Panc1 (cell line): Measurements from ENCODE around the gene ANP32B. TPM values are rescaled to one million over a fixed set of nuclear protein-coding genes. Genes with fewer than 3 reads are reported as not detected.

ENCODE experiments used
- ATAC-seq: fragments of 200-7000 bp; cut with Tn5 transposase; 2 replicates; pipeline ENCODE4 v1.9.1; 2020; ENCODE audit warnings: mild to moderate bottlenecking, moderate library complexity
- BruUV-seq: library from RNA; stranded (reverse); fragments of 400-500 nt; replicated peaks from 2 replicates; lab custom pipeline; 2021; lab: Mats Ljungman, UMichigan
- CTCF ChIA-PET: fragments of 300-600 bp; sonication (Branson Sonifier 250); formaldehyde crosslinking; loops from one replicate; lab custom pipeline; 2022; ENCODE audit warnings: antibody characterized with exemption; lab: Charles Lee
- POLR2A ChIA-PET: fragments of 300-600 bp; sonication (Branson Sonifier 250); formaldehyde crosslinking; loops from one replicate; lab custom pipeline; 2022; ENCODE audit warnings: antibody characterized with exemption; lab: Charles Lee
- DNase-seq: peaks from one replicate; pipeline ENCODE4 v3.0.0-alpha.2; 2010; ENCODE audit warnings: low read depth, low spot score
- H3K27ac ChIP-seq: 2 replicates; pipeline ENCODE4 v1.5.1; 2011; ENCODE audit warnings: mild to moderate bottlenecking, low read length, inconsistent platforms
- H3K27me3 ChIP-seq: fragments of 200-500 bp; sonication (Bioruptor generic); 2 replicates; pipeline ENCODE4 v1.6.0; 2014; ENCODE audit warnings: low read length, inconsistent platforms; ENCODE audit not compliant: control insufficient read depth, insufficient read depth
- H3K36me3 ChIP-seq: fragments of 200-500 bp; sonication (Bioruptor generic); 2 replicates; pipeline ENCODE4 v1.5.1; 2014; ENCODE audit warnings: inconsistent platforms, mild to moderate bottlenecking, low read length, moderate library complexity; ENCODE audit not compliant: control insufficient read depth, insufficient read depth
- H3K4me1 ChIP-seq: 2 replicates; pipeline ENCODE4 v1.5.1; 2011; ENCODE audit warnings: inconsistent platforms, mild to moderate bottlenecking, low read length, moderate library complexity; ENCODE audit not compliant: control insufficient read depth, insufficient read depth
- H3K4me3 ChIP-seq, 2 experiments: 2 replicates each; pipeline ENCODE4 v1.5.1; 2011 to 2012; ENCODE audit warnings: low read depth in 2 of 2, low read length in 2 of 2, mild to moderate bottlenecking in 2 of 2, inconsistent platforms in 1 of 2, moderate library complexity in 1 of 2
- H3K9me3 ChIP-seq: fragments of 200-500 bp; sonication (Bioruptor generic); 2 replicates; pipeline ENCODE4 v1.5.1; 2014; ENCODE audit warnings: low read depth, mild to moderate bottlenecking, inconsistent platforms, low read length, moderate library complexity; ENCODE audit not compliant: control insufficient read depth, insufficient read depth
- POLR2AphosphoS5 ChIP-seq: IDR thresholded peaks from 2 replicates; pipeline ENCODE4 v1.6.1; 2012; ENCODE audit warnings: mild to moderate bottlenecking, low read depth, low read length, moderate library complexity
- REST ChIP-seq, 2 experiments: IDR thresholded peaks; 2 replicates each; pipeline ENCODE4 v1.6.1; 2011 to 2012; ENCODE audit warnings: low read depth in 2 of 2, control low read depth in 1 of 2, low read length in 1 of 2, mild to moderate bottlenecking in 1 of 2, moderate library complexity in 1 of 2; ENCODE audit not compliant: insufficient read depth in 1 of 2
- SIN3A ChIP-seq: IDR thresholded peaks from 2 replicates; pipeline ENCODE4 v1.6.1; 2012; ENCODE audit warnings: low read depth, mild to moderate bottlenecking, low read length, moderate library complexity, borderline replicate concordance; ENCODE audit not compliant: insufficient read depth
- TCF7L2 ChIP-seq: IDR thresholded peaks from 2 replicates; pipeline ENCODE4 v1.6.1; 2011; ENCODE audit warnings: mild to moderate bottlenecking, low read depth, low read length, inconsistent platforms
- in situ Hi-C: cut with HindIII; loops from 2 replicates; pipeline ENCODE4 v1.10.0; 2016; ENCODE audit warnings: low sequenced_read_pairs, low pct_unique_long_range_greater_than_20kb
- intact Hi-C: fragments of 100-400 bp; cut with micrococcal nuclease; formaldehyde crosslinking; loops from one replicate; pipeline ENCODE4 v1.10.0; 2022; ENCODE audit not compliant: unreplicated experiment
- total RNA-seq: library from RNA; stranded (reverse); gene quantifications from one replicate; pipeline ENCODE4 v1.2.1, GENCODE V29; 2021; ENCODE audit not compliant: unreplicated experiment
- TF ChIP-seq, protein P1 (sequence below): fragments of 450-650 bp; IDR thresholded peaks from 2 replicates; pipeline ENCODE4 v1.5.1; 2017; ENCODE audit warnings: mild to moderate bottlenecking

ANP32B gene
- total RNA-seq, 1 experiment from 2014 or later, result 109 TPM

DNA sequence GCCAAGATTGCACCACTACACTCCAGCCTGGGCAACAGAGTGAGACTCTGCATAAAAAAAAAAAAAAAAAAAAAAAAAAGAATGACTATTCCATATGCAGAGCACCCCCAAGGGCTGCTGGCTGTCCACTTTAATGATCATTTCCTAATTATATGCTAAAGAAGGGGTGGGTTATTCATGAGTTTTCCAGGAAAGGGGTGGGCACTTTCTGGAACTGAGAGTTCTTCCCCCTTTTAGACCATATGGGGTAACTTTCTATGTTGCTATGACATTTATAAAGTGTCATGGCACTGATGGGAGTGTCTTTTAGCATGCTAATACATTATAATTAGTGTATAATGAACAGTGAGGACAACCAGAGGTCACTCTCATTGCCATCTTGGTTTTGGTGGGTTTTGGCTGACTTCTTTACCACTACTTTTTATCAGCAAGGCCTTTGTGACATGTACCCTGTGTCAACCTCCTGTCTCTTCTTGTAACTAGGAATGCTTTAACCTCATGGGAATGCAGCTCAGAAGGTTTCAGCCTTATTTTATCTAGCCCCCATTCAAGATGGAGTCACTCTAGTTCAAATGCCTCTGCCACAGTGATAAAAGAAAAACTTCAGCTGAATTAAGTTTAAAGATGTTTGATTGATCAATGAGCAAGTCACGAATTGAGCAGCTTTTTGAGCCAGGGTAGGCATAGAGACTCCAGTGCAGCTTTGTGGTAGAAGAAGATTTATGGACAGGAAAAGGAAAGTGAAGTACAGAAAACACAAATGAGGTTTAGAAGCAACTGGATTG, 66.3 kb downstream of the ANP32B start:
- intact Hi-C loops (no loop called here), in situ Hi-C loops (no loop called here)
- Histone ChIP-seq H3K36me3 (peaks cover 9% of the 10 kb centered on the region; the same call in 1 of the 2 replicates), H3K4me3 (no peak overlapping the region), H3K27ac (no peak overlapping the region), H3K9me3 (no peaks in the 10 kb centered on the region), H3K4me1 (no peaks in the 10 kb centered on the region; the same call in 1 of the 2 replicates), H3K27me3 (no peaks in the 10 kb centered on the region)
- POLR2A ChIA-PET, result no interaction called here
- BruUV-seq, result no TSS peak
- TF ChIP-seq, protein P1, sequence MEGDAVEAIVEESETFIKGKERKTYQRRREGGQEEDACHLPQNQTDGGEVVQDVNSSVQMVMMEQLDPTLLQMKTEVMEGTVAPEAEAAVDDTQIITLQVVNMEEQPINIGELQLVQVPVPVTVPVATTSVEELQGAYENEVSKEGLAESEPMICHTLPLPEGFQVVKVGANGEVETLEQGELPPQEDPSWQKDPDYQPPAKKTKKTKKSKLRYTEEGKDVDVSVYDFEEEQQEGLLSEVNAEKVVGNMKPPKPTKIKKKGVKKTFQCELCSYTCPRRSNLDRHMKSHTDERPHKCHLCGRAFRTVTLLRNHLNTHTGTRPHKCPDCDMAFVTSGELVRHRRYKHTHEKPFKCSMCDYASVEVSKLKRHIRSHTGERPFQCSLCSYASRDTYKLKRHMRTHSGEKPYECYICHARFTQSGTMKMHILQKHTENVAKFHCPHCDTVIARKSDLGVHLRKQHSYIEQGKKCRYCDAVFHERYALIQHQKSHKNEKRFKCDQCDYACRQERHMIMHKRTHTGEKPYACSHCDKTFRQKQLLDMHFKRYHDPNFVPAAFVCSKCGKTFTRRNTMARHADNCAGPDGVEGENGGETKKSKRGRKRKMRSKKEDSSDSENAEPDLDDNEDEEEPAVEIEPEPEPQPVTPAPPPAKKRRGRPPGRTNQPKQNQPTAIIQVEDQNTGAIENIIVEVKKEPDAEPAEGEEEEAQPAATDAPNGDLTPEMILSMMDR, result no peak
- no peak for TF ChIP-seq POLR2AphosphoS5
- TF ChIP-seq REST (IDR thresholded peaks at IDR 0.05; ENCODE audit: insufficient read depth in 1 of 2, low read depth in 2 of 2, low read length in 1 of 2), result no peak
- TF ChIP-seq SIN3A, result no peak
- no peak for TF ChIP-seq TCF7L2
- CTCF ChIA-PET, result no interaction called here
- no peak for DNase-seq
- ATAC-seq, result no peak

DNA sequence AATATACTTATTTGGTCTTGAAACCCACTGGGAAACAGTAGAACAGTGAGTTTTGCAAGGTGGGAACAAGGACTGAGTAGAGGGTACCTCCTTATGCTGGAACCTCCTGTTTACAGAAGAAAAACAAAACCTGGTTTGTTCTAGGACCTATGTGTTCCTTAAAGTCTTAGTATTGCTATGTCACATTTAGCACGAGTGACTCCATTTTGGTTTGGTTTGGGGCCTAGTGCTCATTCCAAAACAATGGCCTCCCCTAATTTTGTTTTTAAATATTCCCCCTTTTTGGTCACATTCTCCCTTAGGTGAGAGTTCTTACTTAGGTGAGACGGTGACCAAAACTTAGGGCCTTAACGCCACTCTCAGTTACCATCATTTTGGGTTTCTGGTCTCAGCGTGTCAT, 67.2 kb downstream of the ANP32B start:
- TF ChIP-seq SIN3A (no peak), POLR2AphosphoS5 (no peak), REST (IDR thresholded peaks at IDR 0.05; ENCODE audit: insufficient read depth in 1 of 2, low read depth in 2 of 2, low read length in 1 of 2) (no peak), TCF7L2 (no peak)
- TF ChIP-seq, protein P1, result no peak
- no TSS peak for BruUV-seq
- Histone ChIP-seq H3K27me3 (no peaks in the 10 kb centered on the region), H3K9me3 (no peaks in the 10 kb centered on the region), H3K4me1 (no peaks in the 10 kb centered on the region; the same call in 1 of the 2 replicates), H3K4me3 (no peak overlapping the region), H3K36me3 (peaks cover 9% of the 10 kb centered on the region; the same call in 1 of the 2 replicates), H3K27ac (no peak overlapping the region)
- intact Hi-C loops, result no loop called here
- DNase-seq (no peak), ATAC-seq (no peak)
- CTCF ChIA-PET, result no interaction called here
- POLR2A ChIA-PET, result no interaction called here
- in situ Hi-C loops, result no loop called here
